SK-N-SH treated with all-trans-retinoic acid at 6 μM for 48 hours (cell line): ENCODE data around the gene ZBTB46.

Source experiments
- ATAC-seq: fragments of 200-7000 bp; cut with Tn5 transposase; 3 replicates; pipeline ENCODE4 v1.9.1; 2020; ENCODE audit warnings: mild to moderate bottlenecking, moderate library complexity
- ARNTL ChIP-seq: fragments of 450-650 bp; formaldehyde crosslinking; IDR thresholded peaks from 2 replicates; pipeline ENCODE4 v1.5.0; 2020; ENCODE audit warnings: low read depth, mild to moderate bottlenecking, moderate library complexity, borderline replicate concordance
- BACH2 ChIP-seq: fragments of 250-450 bp; sonication (Bioruptor Pico); IDR thresholded peaks from 2 replicates; pipeline ENCODE4 v1.9.0; 2021; ENCODE audit warnings: mild to moderate bottlenecking, borderline replicate concordance
- CSDC2 ChIP-seq: fragments of 250-450 bp; sonication (Bioruptor Pico); IDR thresholded peaks from 2 replicates; pipeline ENCODE4 v1.5.0; 2020; ENCODE audit warnings: mild to moderate bottlenecking, moderate library complexity
- ESRRG ChIP-seq: fragments of 250-450 bp; sonication (Bioruptor Pico); IDR thresholded peaks from 2 replicates; pipeline ENCODE4 v1.6.1; 2021; ENCODE audit warnings: mild to moderate bottlenecking
- GLIS3 ChIP-seq: fragments of 250-450 bp; sonication (Bioruptor Pico); IDR thresholded peaks from 2 replicates; pipeline ENCODE4 v1.5.0; 2020; ENCODE audit warnings: mild to moderate bottlenecking, moderate library complexity
- ISL1 ChIP-seq: fragments of 250-450 bp; sonication (Bioruptor Pico); IDR thresholded peaks from 2 replicates; pipeline ENCODE4 v2.1.2; 2022; ENCODE audit warnings: mild to moderate bottlenecking, moderate library complexity
- OSR1 ChIP-seq: fragments of 250-450 bp; sonication (Bioruptor Pico); IDR thresholded peaks from 2 replicates; pipeline ENCODE4 v1.8.0; 2022; ENCODE audit warnings: moderate library complexity, mild to moderate bottlenecking, inconsistent platforms
- PPARA ChIP-seq: fragments of 250-450 bp; sonication (Bioruptor Pico); IDR thresholded peaks from 2 replicates; pipeline ENCODE4 v1.5.0; 2020; ENCODE audit warnings: mild to moderate bottlenecking, borderline replicate concordance
- SNAI2 ChIP-seq: fragments of 250-450 bp; sonication (Bioruptor Pico); IDR thresholded peaks from 2 replicates; pipeline ENCODE4 v1.5.0; 2020; ENCODE audit warnings: mild to moderate bottlenecking, moderate library complexity
- TCF4 ChIP-seq: fragments of 250-450 bp; sonication (Bioruptor Pico); IDR thresholded peaks from 2 replicates; pipeline ENCODE4 v1.8.0; 2021; ENCODE audit warnings: mild to moderate bottlenecking, moderate library complexity, borderline replicate concordance
- TOX ChIP-seq: fragments of 250-450 bp; sonication (Bioruptor Pico); IDR thresholded peaks from 2 replicates; pipeline ENCODE4 v1.8.0; 2021; ENCODE audit warnings: mild to moderate bottlenecking, moderate library complexity, borderline replicate concordance
- ZC3H10 ChIP-seq: fragments of 250-450 bp; sonication (Bioruptor Pico); IDR thresholded peaks from 2 replicates; pipeline ENCODE4 v1.5.1; 2021; ENCODE audit warnings: mild to moderate bottlenecking, moderate library complexity
- ZFP3 ChIP-seq: fragments of 250-450 bp; sonication (Bioruptor Pico); IDR thresholded peaks from 2 replicates; pipeline ENCODE4 v1.5.0; 2020; ENCODE audit warnings: mild to moderate bottlenecking, moderate library complexity
- ZNF565 ChIP-seq: fragments of 450-650 bp; formaldehyde crosslinking; conservative IDR thresholded peaks from 2 replicates; pipeline ENCODE4 v1.5.0; 2020; ENCODE audit warnings: low read depth, mild to moderate bottlenecking, moderate library complexity
- ZNF70 ChIP-seq: fragments of 450-650 bp; formaldehyde crosslinking; IDR thresholded peaks from 2 replicates; pipeline ENCODE4 v1.5.0; 2020; ENCODE audit warnings: mild to moderate bottlenecking, moderate library complexity
- ZNF8 ChIP-seq: fragments of 450-650 bp; formaldehyde crosslinking; IDR thresholded peaks from 2 replicates; pipeline ENCODE4 v1.5.0; 2020; ENCODE audit warnings: mild to moderate bottlenecking, moderate library complexity
- TF ChIP-seq, protein P1 (sequence below): fragments of 250-450 bp; sonication (Bioruptor Pico); IDR thresholded peaks from 2 replicates; pipeline ENCODE4 v1.5.1; 2020; ENCODE audit warnings: low read depth, mild to moderate bottlenecking, moderate library complexity
- TF ChIP-seq, protein P2 (sequence below): fragments of 250-450 bp; sonication (Bioruptor Pico); IDR thresholded peaks from 2 replicates; pipeline ENCODE4 v1.5.1; 2021; ENCODE audit warnings: mild to moderate bottlenecking, moderate library complexity
- TF ChIP-seq, protein P3 (sequence below): fragments of 250-450 bp; sonication (Bioruptor Pico); IDR thresholded peaks from 2 replicates; pipeline ENCODE4 v1.5.0; 2020; ENCODE audit warnings: mild to moderate bottlenecking, moderate library complexity
- TF ChIP-seq, protein P4 (sequence below): fragments of 250-450 bp; sonication (Bioruptor Pico); IDR thresholded peaks from 2 replicates; pipeline ENCODE4 v1.8.0; 2021; ENCODE audit warnings: low read depth, mild to moderate bottlenecking, moderate library complexity, borderline replicate concordance

The ZBTB46 gene

DNA sequence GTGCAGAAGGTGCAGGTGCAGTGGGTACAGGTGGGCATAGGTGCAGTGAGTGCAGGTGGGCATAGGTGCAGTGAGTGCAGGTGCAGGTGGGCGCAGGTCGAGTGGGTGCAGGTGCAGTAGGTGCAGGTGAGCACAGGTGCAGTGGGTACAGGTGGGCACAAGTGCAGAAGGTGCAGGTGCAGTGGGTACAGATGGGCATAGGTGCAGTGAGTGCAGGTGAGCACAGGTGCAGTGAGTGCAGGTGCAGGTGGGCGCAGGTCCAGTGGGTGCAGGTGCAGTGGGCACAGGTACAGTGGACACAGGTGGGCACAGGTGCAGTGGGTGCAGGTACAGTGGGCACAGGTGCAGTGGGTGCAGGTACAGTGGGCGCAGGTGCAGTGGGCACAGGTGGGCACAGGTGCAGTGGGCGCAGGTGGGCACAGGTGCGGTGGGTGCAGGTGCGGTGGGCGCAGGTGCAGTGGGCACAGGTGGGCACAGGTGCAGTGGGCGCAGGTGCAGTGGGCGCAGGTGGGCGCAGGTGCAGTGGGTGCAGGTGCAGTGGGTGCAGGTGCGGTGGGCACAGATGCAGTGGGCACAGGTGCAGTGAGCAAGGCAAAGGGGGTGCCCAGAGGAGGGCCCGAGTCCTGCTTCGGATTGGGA lies 15.3 kb downstream of the ZBTB46 start:
- ATAC-seq: no peak
- TF ChIP-seq ZNF8 (CRISPR knock-in tag) (no peak), ARNTL (CRISPR knock-in tag) (no peak), OSR1 (no peak), PPARA (CRISPR knock-in tag) (no peak), ZNF70 (CRISPR knock-in tag) (no peak), ZNF565 (no peak), ISL1 (CRISPR knock-in tag) (no peak)
- TF ChIP-seq, protein P1, sequence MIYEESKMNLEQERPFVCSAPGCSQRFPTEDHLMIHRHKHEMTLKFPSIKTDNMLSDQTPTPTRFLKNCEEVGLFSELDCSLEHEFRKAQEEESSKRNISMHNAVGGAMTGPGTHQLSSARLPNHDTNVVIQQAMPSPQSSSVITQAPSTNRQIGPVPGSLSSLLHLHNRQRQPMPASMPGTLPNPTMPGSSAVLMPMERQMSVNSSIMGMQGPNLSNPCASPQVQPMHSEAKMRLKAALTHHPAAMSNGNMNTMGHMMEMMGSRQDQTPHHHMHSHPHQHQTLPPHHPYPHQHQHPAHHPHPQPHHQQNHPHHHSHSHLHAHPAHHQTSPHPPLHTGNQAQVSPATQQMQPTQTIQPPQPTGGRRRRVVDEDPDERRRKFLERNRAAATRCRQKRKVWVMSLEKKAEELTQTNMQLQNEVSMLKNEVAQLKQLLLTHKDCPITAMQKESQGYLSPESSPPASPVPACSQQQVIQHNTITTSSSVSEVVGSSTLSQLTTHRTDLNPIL (CRISPR knock-in tag): no peak
- TF ChIP-seq, protein P2, sequence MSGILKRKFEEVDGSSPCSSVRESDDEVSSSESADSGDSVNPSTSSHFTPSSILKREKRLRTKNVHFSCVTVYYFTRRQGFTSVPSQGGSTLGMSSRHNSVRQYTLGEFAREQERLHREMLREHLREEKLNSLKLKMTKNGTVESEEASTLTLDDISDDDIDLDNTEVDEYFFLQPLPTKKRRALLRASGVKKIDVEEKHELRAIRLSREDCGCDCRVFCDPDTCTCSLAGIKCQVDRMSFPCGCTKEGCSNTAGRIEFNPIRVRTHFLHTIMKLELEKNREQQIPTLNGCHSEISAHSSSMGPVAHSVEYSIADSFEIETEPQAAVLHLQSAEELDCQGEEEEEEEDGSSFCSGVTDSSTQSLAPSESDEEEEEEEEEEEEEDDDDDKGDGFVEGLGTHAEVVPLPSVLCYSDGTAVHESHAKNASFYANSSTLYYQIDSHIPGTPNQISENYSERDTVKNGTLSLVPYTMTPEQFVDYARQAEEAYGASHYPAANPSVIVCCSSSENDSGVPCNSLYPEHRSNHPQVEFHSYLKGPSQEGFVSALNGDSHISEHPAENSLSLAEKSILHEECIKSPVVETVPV (CRISPR knock-in tag): no peak

DNA sequence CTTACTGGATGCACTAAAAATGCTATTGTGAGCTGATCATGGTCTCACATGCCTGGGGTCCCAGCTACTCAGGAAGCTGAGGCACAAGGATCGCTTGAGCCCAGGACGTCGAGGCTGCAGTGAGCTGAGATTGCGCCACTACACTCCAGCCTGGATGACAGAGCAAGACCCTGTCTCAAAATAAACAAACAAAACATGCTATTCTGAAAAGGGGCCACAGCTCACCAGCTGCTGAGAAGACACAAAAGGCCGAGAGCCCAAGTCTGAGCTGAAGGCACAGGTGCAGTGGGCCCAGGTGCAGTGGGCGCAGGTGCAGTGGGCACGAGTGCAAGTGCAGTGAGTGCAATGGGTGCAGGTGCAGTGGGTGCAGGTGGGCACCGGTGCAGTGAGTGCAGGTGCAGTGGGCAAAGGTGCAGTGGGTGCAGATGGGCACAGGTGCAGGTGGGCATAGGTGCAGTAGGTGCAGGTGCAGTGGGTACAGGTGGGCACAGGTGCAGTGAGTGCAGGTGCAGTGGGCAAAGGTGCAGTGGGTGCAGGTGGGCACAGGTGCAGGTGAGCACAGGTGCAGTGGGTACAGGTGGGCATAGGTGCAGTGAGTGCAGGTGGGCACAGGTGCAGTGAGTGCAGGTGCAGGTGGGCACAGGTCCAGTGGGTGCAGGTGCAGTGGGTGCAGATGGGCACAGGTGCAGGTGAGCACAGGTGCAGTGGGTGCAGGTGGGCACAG lies 16.0 kb downstream of the ZBTB46 start:
- TF ChIP-seq, protein P3, sequence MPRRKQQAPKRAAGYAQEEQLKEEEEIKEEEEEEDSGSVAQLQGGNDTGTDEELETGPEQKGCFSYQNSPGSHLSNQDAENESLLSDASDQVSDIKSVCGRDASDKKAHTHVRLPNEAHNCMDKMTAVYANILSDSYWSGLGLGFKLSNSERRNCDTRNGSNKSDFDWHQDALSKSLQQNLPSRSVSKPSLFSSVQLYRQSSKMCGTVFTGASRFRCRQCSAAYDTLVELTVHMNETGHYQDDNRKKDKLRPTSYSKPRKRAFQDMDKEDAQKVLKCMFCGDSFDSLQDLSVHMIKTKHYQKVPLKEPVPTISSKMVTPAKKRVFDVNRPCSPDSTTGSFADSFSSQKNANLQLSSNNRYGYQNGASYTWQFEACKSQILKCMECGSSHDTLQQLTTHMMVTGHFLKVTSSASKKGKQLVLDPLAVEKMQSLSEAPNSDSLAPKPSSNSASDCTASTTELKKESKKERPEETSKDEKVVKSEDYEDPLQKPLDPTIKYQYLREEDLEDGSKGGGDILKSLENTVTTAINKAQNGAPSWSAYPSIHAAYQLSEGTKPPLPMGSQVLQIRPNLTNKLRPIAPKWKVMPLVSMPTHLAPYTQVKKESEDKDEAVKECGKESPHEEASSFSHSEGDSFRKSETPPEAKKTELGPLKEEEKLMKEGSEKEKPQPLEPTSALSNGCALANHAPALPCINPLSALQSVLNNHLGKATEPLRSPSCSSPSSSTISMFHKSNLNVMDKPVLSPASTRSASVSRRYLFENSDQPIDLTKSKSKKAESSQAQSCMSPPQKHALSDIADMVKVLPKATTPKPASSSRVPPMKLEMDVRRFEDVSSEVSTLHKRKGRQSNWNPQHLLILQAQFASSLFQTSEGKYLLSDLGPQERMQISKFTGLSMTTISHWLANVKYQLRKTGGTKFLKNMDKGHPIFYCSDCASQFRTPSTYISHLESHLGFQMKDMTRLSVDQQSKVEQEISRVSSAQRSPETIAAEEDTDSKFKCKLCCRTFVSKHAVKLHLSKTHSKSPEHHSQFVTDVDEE (CRISPR knock-in tag): no peak
- TF ChIP-seq ZNF565 (no peak), SNAI2 (CRISPR knock-in tag) (no peak), ZFP3 (CRISPR knock-in tag) (no peak), ZNF70 (CRISPR knock-in tag) (no peak), ZNF8 (CRISPR knock-in tag) (no peak), BACH2 (CRISPR knock-in tag) (no peak), OSR1 (no peak), CSDC2 (CRISPR knock-in tag) (no peak)
- TF ChIP-seq, protein P1 (CRISPR knock-in tag): no peak
- TF ChIP-seq, protein P4, sequence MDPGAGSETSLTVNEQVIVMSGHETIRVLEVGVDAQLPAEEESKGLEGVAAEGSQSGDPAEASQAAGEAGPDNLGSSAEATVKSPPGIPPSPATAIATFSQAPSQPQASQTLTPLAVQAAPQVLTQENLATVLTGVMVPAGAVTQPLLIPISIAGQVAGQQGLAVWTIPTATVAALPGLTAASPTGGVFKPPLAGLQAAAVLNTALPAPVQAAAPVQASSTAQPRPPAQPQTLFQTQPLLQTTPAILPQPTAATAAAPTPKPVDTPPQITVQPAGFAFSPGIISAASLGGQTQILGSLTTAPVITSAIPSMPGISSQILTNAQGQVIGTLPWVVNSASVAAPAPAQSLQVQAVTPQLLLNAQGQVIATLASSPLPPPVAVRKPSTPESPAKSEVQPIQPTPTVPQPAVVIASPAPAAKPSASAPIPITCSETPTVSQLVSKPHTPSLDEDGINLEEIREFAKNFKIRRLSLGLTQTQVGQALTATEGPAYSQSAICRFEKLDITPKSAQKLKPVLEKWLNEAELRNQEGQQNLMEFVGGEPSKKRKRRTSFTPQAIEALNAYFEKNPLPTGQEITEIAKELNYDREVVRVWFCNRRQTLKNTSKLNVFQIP (CRISPR knock-in tag): no peak

DNA sequence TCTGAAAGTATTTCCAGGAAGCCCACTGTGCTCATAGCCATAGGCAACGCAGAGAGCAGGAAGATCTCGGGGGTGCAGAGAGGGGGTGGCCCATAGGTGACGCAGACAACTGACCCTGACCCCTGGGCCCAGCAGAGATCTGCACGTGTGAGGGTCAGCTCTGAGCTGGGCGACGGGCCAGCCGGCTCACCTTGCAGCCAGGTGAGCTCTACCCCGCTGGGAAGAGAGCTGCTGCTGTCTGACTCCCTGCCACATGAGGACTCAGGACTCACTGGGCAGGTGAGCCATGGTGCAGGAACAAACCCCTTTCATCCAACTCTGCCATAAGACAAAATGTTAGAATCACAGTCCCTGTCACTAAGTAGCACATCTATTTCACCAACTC lies 19.6 kb downstream of the ZBTB46 start:
- no peak for ATAC-seq
- TF ChIP-seq, protein P4 (CRISPR knock-in tag): no peak
- TF ChIP-seq ARNTL (CRISPR knock-in tag): no peak
- no peak for TF ChIP-seq TCF4 (CRISPR knock-in tag)
- no peak for TF ChIP-seq ZC3H10 (CRISPR knock-in tag)
- TF ChIP-seq, protein P3 (CRISPR knock-in tag): no peak
- TF ChIP-seq ZFP3 (CRISPR knock-in tag): no peak
- no peak for TF ChIP-seq ISL1 (CRISPR knock-in tag)
- TF ChIP-seq ZNF70 (CRISPR knock-in tag): no peak
- no peak for TF ChIP-seq PPARA (CRISPR knock-in tag)
- no peak for TF ChIP-seq GLIS3
- no peak for TF ChIP-seq BACH2 (CRISPR knock-in tag)
- TF ChIP-seq TOX (CRISPR knock-in tag): no peak
- TF ChIP-seq ZNF8 (CRISPR knock-in tag): no peak
- TF ChIP-seq, protein P1 (CRISPR knock-in tag): no peak
- no peak for TF ChIP-seq ZNF565
- TF ChIP-seq CSDC2 (CRISPR knock-in tag): no peak
- no peak for TF ChIP-seq ESRRG (CRISPR knock-in tag)

More for the DNA sequence above, 16.0 kb downstream of the ZBTB46 start:
- no peak for ATAC-seq
